Measurements from ENCODE around the gene ANKS1B.
A peak's percentile ranks its signal among the peaks of the same experiment; 100 is the strongest.

Gene ANKS1B

DNA sequence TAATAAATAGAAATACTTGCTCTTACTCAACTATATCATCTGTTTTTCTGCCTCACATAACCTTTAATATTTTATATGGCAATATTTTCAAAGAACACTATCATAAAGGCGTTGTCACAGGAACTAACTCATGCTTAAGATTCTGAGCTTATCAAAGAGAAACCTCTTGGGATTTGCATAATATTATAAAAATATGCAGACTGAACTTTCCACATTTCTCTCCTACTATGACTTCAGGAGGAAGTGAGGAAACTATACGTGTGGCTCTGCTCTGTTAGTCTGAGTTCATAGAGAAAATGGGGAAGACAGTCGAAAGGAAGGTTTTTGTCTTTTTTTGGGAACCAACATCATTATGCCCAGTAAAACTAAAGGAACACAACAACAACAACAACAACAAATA, 212.5 kb downstream of the ANKS1B start:
- Histone ChIP-seq H3K9me3 (ENCODE audit: control insufficient read depth, insufficient read depth, low read depth, low read length) (no peaks in the 10 kb centered on the region), H3K4me3 (ENCODE audit: low read depth, low read length) (no peak overlapping the region), H3K27ac (ENCODE audit: extremely low read depth, low read depth, low read length) (no peak overlapping the region), H3K36me3 (ENCODE audit: control insufficient read depth in 2 of 2, insufficient read depth in 1 of 2, low read length in 2 of 2) (no peaks in the 10 kb centered on the region), H3K4me1 (ENCODE audit: control insufficient read depth, insufficient read depth, low read length) (no peaks in the 10 kb centered on the region)
- ChIA-PET POLR2A (no interaction called here), CTCF (no interaction called here)
- TF ChIP-seq ZFHX2 (tag by site-specific recombination; conservative IDR thresholded peaks at IDR 0.05): no peak
- TF ChIP-seq ZNF292 (tag by site-specific recombination; IDR thresholded peaks at IDR 0.05; ENCODE audit: borderline replicate concordance, low read depth): no peak
- no peak for TF ChIP-seq ZBTB17 (tag by site-specific recombination; IDR thresholded peaks at IDR 0.05)
- TF ChIP-seq ZNF426 (tag by site-specific recombination; IDR thresholded peaks at IDR 0.05): no peak
- TF ChIP-seq, protein P1, sequence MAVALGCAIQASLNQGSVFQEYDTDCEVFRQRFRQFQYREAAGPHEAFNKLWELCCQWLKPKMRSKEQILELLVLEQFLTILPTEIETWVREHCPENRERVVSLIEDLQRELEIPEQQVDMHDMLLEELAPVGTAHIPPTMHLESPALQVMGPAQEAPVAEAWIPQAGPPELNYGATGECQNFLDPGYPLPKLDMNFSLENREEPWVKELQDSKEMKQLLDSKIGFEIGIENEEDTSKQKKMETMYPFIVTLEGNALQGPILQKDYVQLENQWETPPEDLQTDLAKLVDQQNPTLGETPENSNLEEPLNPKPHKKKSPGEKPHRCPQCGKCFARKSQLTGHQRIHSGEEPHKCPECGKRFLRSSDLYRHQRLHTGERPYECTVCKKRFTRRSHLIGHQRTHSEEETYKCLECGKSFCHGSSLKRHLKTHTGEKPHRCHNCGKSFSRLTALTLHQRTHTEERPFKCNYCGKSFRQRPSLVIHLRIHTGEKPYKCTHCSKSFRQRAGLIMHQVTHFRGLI (tag by site-specific recombination; IDR thresholded peaks at IDR 0.05): no peak
- TF ChIP-seq ZNF548 (tag by site-specific recombination; IDR thresholded peaks at IDR 0.05): no peak
- TF ChIP-seq ZNF138 (tag by site-specific recombination; IDR thresholded peaks at IDR 0.05; ENCODE audit: borderline replicate concordance): no peak
- no peak for TF ChIP-seq ZNF600 (tag by site-specific recombination; IDR thresholded peaks at IDR 0.05)
- TF ChIP-seq ZNF654 (tag by site-specific recombination; IDR thresholded peaks at IDR 0.05; ENCODE audit: low read depth): no peak

DNA sequence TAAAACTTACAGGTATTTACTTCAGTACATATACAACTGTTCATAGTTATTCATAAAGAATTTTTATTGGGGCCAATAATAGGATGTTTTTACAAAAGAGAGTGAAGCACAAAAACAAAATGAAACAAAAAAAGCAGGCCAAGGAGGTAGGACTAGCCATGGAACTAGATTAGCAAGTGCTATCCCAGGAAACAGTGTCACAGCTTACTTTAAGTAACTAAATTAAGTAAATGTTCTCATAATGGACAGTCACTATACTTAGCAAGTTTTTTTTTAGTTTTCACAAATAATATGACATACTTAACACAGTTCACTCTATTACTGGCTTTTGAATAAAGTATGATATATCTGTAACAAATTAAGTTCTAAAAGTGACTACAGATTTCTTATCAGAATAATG, 213.1 kb downstream of the ANKS1B start:
- Histone ChIP-seq H3K4me3 (ENCODE audit: low read depth, low read length) (no peak overlapping the region), H3K9me3 (ENCODE audit: control insufficient read depth, insufficient read depth, low read depth, low read length) (no peaks in the 10 kb centered on the region), H3K27ac (ENCODE audit: extremely low read depth, low read depth, low read length) (no peak overlapping the region), H3K36me3 (ENCODE audit: control insufficient read depth in 2 of 2, insufficient read depth in 1 of 2, low read length in 2 of 2) (no peaks in the 10 kb centered on the region), H3K4me1 (ENCODE audit: control insufficient read depth, insufficient read depth, low read length) (no peaks in the 10 kb centered on the region)
- POLR2A ChIA-PET: no interaction called here
- CTCF ChIA-PET: interaction anchor here (1.2 kb wide), 1 partner anchor 728 kb away, joined by 7 read pairs; no protein-coding TSS in a partner anchor
- TF ChIP-seq ZNF223 (tag by site-specific recombination; IDR thresholded peaks at IDR 0.05) (no peak), RBAK (tag by site-specific recombination; IDR thresholded peaks at IDR 0.05) (no peak), ZNF19 (tag by site-specific recombination; IDR thresholded peaks at IDR 0.05; ENCODE audit: low read depth) (no peak), ZNF558 (tag by site-specific recombination; IDR thresholded peaks at IDR 0.05) (no peak), PRDM10 (tag by site-specific recombination; IDR thresholded peaks at IDR 0.05) (no peak), OSR2 (tag by site-specific recombination; IDR thresholded peaks at IDR 0.05) (no peak), ZNF266 (tag by site-specific recombination; IDR thresholded peaks at IDR 0.05; ENCODE audit: low read depth) (no peak), ZNF404 (tag by site-specific recombination; IDR thresholded peaks at IDR 0.05) (no peak)

- H3K4me1 ChIP-seq (ENCODE audit: control insufficient read depth, insufficient read depth, low read length): no peaks in the 10 kb centered on the region
- POLR2A ChIA-PET: no interaction called here
- TF ChIP-seq, protein P1 (tag by site-specific recombination; IDR thresholded peaks at IDR 0.05): no peak
- TF ChIP-seq PRDM10 (tag by site-specific recombination; IDR thresholded peaks at IDR 0.05): 0 out of 2 replicates have a peak, but pooled peaks have one; percentile 20
- CTCF ChIA-PET: interaction anchor here (0.5 to 0.7 kb wide), 2 partner anchors 293 to 964 kb away, joined by 3 to 4 read pairs; no protein-coding TSS in a partner anchor
- no peaks in the 10 kb centered on the region for H3K36me3 ChIP-seq (ENCODE audit: control insufficient read depth in 2 of 2, insufficient read depth in 1 of 2, low read length in 2 of 2)
- no peaks in the 10 kb centered on the region for H3K9me3 ChIP-seq (ENCODE audit: control insufficient read depth, insufficient read depth, low read depth, low read length)
- H3K27ac ChIP-seq (ENCODE audit: extremely low read depth, low read depth, low read length): no peak overlapping the region
- no peak overlapping the region for H3K4me3 ChIP-seq (ENCODE audit: low read depth, low read length)
Observed at GRCh38 chr12:99769396-99769980, 215.2 kb downstream of the ANKS1B start.

Data from HEK293 (cell line).